HEK293T (cell line): ENCODE results near the gene PDE1A.

ENCODE experiments used
- ARNT ChIP-seq: fragments of 450-650 bp; IDR thresholded peaks from 2 replicates; pipeline ENCODE4 v1.6.1; 2017; ENCODE audit warnings: mild to moderate bottlenecking
- BHLHE40 ChIP-seq: fragments of 450-650 bp; IDR thresholded peaks from 2 replicates; pipeline ENCODE4 v1.6.1; 2016; ENCODE audit warnings: mild to moderate bottlenecking, moderate library complexity, borderline replicate concordance
- CTBP1 ChIP-seq: fragments of 450-650 bp; IDR thresholded peaks from 2 replicates; pipeline ENCODE4 v1.6.1; 2016; ENCODE audit warnings: borderline replicate concordance
- ELF4 ChIP-seq: fragments of 450-650 bp; IDR thresholded peaks from 2 replicates; pipeline ENCODE4 v1.6.1; 2017; ENCODE audit warnings: antibody characterized with exemption
- FOXA1 ChIP-seq: fragments of 450-650 bp; IDR thresholded peaks from 2 replicates; pipeline ENCODE4 v1.6.1; 2016; ENCODE audit warnings: mild to moderate bottlenecking
- FOXK2 ChIP-seq: fragments of 450-650 bp; IDR thresholded peaks from 2 replicates; pipeline ENCODE4 v1.6.1; 2016; ENCODE audit warnings: mild to moderate bottlenecking
- FOXM1 ChIP-seq: fragments of 450-650 bp; IDR thresholded peaks from 2 replicates; pipeline ENCODE4 v1.6.1; 2017; ENCODE audit warnings: mild to moderate bottlenecking, borderline replicate concordance
- HDGF ChIP-seq: fragments of 450-650 bp; IDR thresholded peaks from 2 replicates; pipeline ENCODE4 v1.6.1; 2017; ENCODE audit warnings: antibody characterized with exemption, borderline replicate concordance
- LEF1 ChIP-seq: fragments of 450-650 bp; IDR thresholded peaks from 2 replicates; pipeline ENCODE4 v1.6.1; 2017; ENCODE audit warnings: mild to moderate bottlenecking, borderline replicate concordance
- NFRKB ChIP-seq: fragments of 450-650 bp; IDR thresholded peaks from 2 replicates; pipeline ENCODE4 v1.6.1; 2016; ENCODE audit warnings: mild to moderate bottlenecking, moderate library complexity
- SUZ12 ChIP-seq: fragments of 450-650 bp; IDR thresholded peaks from 2 replicates; pipeline ENCODE4 v1.6.1; 2016; ENCODE audit warnings: mild to moderate bottlenecking
- TARDBP ChIP-seq: fragments of 450-650 bp; IDR thresholded peaks from 2 replicates; pipeline ENCODE4 v1.6.1; 2016
- ZNF384 ChIP-seq: fragments of 450-650 bp; IDR thresholded peaks from 2 replicates; pipeline ENCODE4 v1.6.1; 2016
- TF ChIP-seq, protein P1 (sequence below): fragments of 450-650 bp; IDR thresholded peaks from 2 replicates; pipeline ENCODE4 v1.6.1; 2016

DNA sequence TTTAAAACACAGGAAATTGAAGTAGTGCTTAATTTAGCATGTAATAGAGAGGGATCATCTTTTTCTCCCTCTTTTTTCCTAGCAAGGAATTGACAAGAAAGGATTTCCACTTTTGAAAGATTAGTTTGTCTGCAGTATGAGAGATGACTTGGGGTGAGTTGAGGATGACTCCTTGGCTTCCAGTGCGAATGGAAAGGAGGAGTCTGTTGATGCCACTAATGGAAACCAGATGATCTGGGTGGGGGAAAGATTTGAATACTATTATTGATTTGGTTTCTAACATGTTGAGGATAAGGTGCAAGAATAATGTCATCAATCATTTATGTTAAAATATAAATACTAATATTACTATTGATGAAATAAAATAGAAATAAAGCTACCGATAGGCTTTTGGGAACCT lies 235.8 kb downstream of the PDE1A start:
- TF ChIP-seq ARNT (no peak), NFRKB (no peak), HDGF (no peak), FOXM1 (no peak), FOXA1 (no peak), ZNF384 (no peak), TARDBP (no peak), FOXK2 (no peak), LEF1 (no peak), ELF4 (no peak), BHLHE40 (no peak), CTBP1 (no peak), SUZ12 (no peak)
- TF ChIP-seq, protein P1, sequence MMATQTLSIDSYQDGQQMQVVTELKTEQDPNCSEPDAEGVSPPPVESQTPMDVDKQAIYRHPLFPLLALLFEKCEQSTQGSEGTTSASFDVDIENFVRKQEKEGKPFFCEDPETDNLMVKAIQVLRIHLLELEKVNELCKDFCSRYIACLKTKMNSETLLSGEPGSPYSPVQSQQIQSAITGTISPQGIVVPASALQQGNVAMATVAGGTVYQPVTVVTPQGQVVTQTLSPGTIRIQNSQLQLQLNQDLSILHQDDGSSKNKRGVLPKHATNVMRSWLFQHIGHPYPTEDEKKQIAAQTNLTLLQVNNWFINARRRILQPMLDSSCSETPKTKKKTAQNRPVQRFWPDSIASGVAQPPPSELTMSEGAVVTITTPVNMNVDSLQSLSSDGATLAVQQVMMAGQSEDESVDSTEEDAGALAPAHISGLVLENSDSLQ, result no peak
